Endothelial cell of umbilical vein (primary cell): ENCODE results near the gene ST6GAL1. TPM values are rescaled to one million over a fixed set of nuclear protein-coding genes. Genes with fewer than 3 reads are reported as not detected.

Experiments
- BruUV-seq: library from RNA; stranded (reverse); fragments of 400-500 nt; replicated peaks from 2 replicates; lab custom pipeline; 2021; lab: Mats Ljungman, UMichigan
- CTCF ChIA-PET: fragments of 300-600, 350-600 bp; sonication (Branson Sonifier 250); formaldehyde crosslinking; loops from one replicate; lab custom pipeline; 2021; ENCODE audit warnings: antibody characterized with exemption, inconsistent platforms; lab: Charles Lee
- POLR2A ChIA-PET: fragments of 300-600, 350-600 bp; sonication (Branson Sonifier 250); formaldehyde crosslinking; loops from one replicate; lab custom pipeline; 2021; ENCODE audit warnings: antibody characterized with exemption, inconsistent platforms; lab: Charles Lee
- DNase-seq: peaks from one replicate; pipeline ENCODE4 v3.0.0-alpha.2; 2011; ENCODE audit warnings: low read depth, low spot score
- FAIRE-seq: peaks from 2 replicates; lab custom pipeline; 2011; peaks lifted over from hg19 to GRCh38; lab: Jason Lieb, UNC
- H2AFZ ChIP-seq: 2 replicates; pipeline ENCODE4 v1.6.0; 2012; ENCODE audit warnings: low read depth, low read length, control low read depth, inconsistent platforms
- H3K27ac ChIP-seq: 2 replicates; pipeline ENCODE4 v1.5.1; 2011; ENCODE audit warnings: low read depth, mild to moderate bottlenecking, control low read depth, low read length, moderate library complexity; ENCODE audit not compliant: insufficient read depth
- H3K27me3 ChIP-seq, 2 experiments: 2 replicates each; pipeline versions ENCODE4 v1.6.0 to v1.6.1; 2011; ENCODE audit warnings: low read length in 2 of 2, mixed read lengths in 1 of 2; ENCODE audit not compliant: control insufficient read depth in 2 of 2, insufficient read depth in 2 of 2
- H3K36me3 ChIP-seq, 2 experiments: 2 replicates in 1 of 2; 3 replicates in 1 of 2; pipeline ENCODE4 v1.5.1; 2011; ENCODE audit warnings: low read length in 2 of 2, mild to moderate bottlenecking in 1 of 2, moderate library complexity in 1 of 2; ENCODE audit not compliant: control insufficient read depth in 2 of 2, insufficient read depth in 2 of 2; ENCODE audit errors: extremely low read depth in 1 of 2
- H3K4me1 ChIP-seq: 3 replicates; pipeline ENCODE4 v1.5.1; 2011; ENCODE audit warnings: mild to moderate bottlenecking, low read length; ENCODE audit not compliant: control insufficient read depth, insufficient read depth; ENCODE audit errors: extremely low read depth
- H3K4me2 ChIP-seq: 2 replicates; pipeline ENCODE4 v1.6.1; 2011; ENCODE audit warnings: low read length, control low read depth, mixed read lengths; ENCODE audit not compliant: insufficient read depth
- H3K4me3 ChIP-seq, 3 experiments: fragments of 200-600 bp in 1 of 3; sonication (generic), shearing (Covaris generic) in 1 of 3; replicated peaks in 1 of 3; 2 replicates each; pipeline ENCODE4 v1.5.1; 2011 to 2016; ENCODE audit warnings: control low read depth in 3 of 3, low read length in 3 of 3, mild to moderate bottlenecking in 2 of 3, inconsistent platforms in 1 of 3, low read depth in 1 of 3, moderate library complexity in 1 of 3; ENCODE audit not compliant: insufficient read depth in 1 of 3
- H3K79me2 ChIP-seq: 2 replicates; pipeline ENCODE4 v1.6.0; 2012; ENCODE audit warnings: low read length, inconsistent platforms; ENCODE audit not compliant: control insufficient read depth, insufficient read depth
- H3K9ac ChIP-seq: replicated peaks from 2 replicates; pipeline ENCODE3; 2011; ENCODE audit warnings: low read length, control low read depth; ENCODE audit not compliant: insufficient read depth; ENCODE audit errors: extremely low read depth
- H3K9me1 ChIP-seq: replicated peaks from 3 replicates; pipeline ENCODE4 v1.6.0; 2011; ENCODE audit warnings: mild to moderate bottlenecking, low read length; ENCODE audit not compliant: control insufficient read depth, insufficient read depth; ENCODE audit errors: extremely low read depth
- H3K9me3 ChIP-seq: replicated peaks from 2 replicates; pipeline ENCODE4 v1.5.1; 2012; ENCODE audit warnings: low read length, inconsistent platforms; ENCODE audit not compliant: control insufficient read depth, insufficient read depth
- H4K20me1 ChIP-seq: replicated peaks from 2 replicates; pipeline ENCODE3; 2011; ENCODE audit warnings: mild to moderate bottlenecking, low read length; ENCODE audit not compliant: control insufficient read depth, insufficient read depth; ENCODE audit errors: extremely low read depth
- EZH2 ChIP-seq: IDR thresholded peaks from 2 replicates; pipeline ENCODE4 v1.6.1; 2012; ENCODE audit warnings: borderline replicate concordance, low read depth, mild to moderate bottlenecking, moderate library complexity, low read length, inconsistent platforms; ENCODE audit not compliant: severe bottlenecking
- FOS ChIP-seq: IDR thresholded peaks from 2 replicates; pipeline ENCODE4 v1.6.1; 2011; ENCODE audit warnings: mild to moderate bottlenecking, low read length, moderate library complexity, borderline replicate concordance; ENCODE audit not compliant: insufficient read depth
- JUN ChIP-seq: IDR thresholded peaks from 2 replicates; pipeline ENCODE4 v1.6.1; 2011; ENCODE audit warnings: borderline replicate concordance, low read depth; ENCODE audit not compliant: insufficient read length, insufficient read depth
- MYC ChIP-seq: IDR thresholded peaks from one replicate; pipeline ENCODE4 v1.6.1; 2011; ENCODE audit warnings: mild to moderate bottlenecking, low read depth, low read length
- POLR2A ChIP-seq: IDR thresholded peaks from 2 replicates; pipeline ENCODE4 v1.6.1; 2012; ENCODE audit warnings: low read depth, mild to moderate bottlenecking, control low read depth, low read length
- dilution Hi-C: fragments of 300-500 bp; cut with MboI; formaldehyde crosslinking; loops from one replicate; pipeline ENCODE4 v1.15.0; 2019; ENCODE audit warnings: low sequenced_read_pairs; ENCODE audit not compliant: extremely low pct_ligation_motif_present
- intact Hi-C: fragments of 100-400 bp; cut with micrococcal nuclease; formaldehyde crosslinking; loops from one replicate; pipeline ENCODE4 v1.10.0; 2022
- polyA plus RNA-seq, 4 experiments: library from polyadenylated mRNA; depleted of rRNA in 3 of 4; stranded (reverse) in 3 of 4; unstranded in 1 of 4; fragments of >200 nt; gene quantifications; 2 replicates each; pipeline versions ENCODE4 v1.2.1 to v1.2.3, GENCODE V29; 2011 to 2012; ENCODE audit warnings: missing spikeins in 1 of 4
- total RNA-seq: library from RNA; stranded (reverse); gene quantifications from 2 replicates; pipeline ENCODE4 v1.2.3, GENCODE V29; 2021
- TF ChIP-seq, protein P1 (sequence below): IDR thresholded peaks from 2 replicates; pipeline ENCODE4 v1.6.1; 2011; ENCODE audit not compliant: insufficient read depth, insufficient read length

The ST6GAL1 gene
- total and polyA plus RNA-seq, 2 donors (not counting 3 experiments of a cell fraction or from before 2014, with no cell fraction given), result 63.9 to 101 TPM

DNA sequence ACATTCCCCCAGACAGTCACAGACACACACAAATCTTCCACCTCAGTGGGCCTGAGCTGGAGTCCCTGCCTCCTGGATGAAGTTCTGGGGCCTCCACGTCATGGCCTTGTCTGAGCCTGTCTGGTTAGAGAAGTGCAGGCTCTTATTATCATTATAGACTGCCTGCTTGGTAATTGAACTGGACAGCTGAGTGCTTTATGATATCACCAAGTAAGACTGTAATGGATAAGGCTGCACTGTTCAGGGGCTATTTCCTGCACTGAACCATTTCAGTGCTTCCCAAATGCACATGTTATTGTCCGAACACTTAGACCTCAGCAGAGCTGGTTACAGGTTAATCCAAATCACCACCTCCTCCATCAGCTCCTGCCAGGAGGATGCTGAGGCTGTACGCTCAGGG is 8.7 kb upstream of the ST6GAL1 start:
- Histone ChIP-seq H3K27me3 (no peaks in the 10 kb centered on the region), H3K36me3 (no peaks in the 10 kb centered on the region), H4K20me1 (no peaks in the 10 kb centered on the region), H3K27ac (no peak overlapping the region), H3K9ac (no peak overlapping the region), H3K4me3 (no peak overlapping the region), H3K4me2 (no peak overlapping the region), H3K9me3 (no peaks in the 10 kb centered on the region), H2AFZ (no peak overlapping the region), H3K9me1 (no peaks in the 10 kb centered on the region), H3K79me2 (no peaks in the 10 kb centered on the region), H3K4me1 (peaks cover 5% of the 10 kb centered on the region)
- POLR2A ChIA-PET, result no interaction called here
- intact Hi-C loops, result no loop called here
- TF ChIP-seq FOS, result no peak
- TF ChIP-seq EZH2, result no peak
- TF ChIP-seq JUN, result no peak
- TF ChIP-seq MYC, result no peak
- no peak for TF ChIP-seq POLR2A
- TF ChIP-seq, protein P1, sequence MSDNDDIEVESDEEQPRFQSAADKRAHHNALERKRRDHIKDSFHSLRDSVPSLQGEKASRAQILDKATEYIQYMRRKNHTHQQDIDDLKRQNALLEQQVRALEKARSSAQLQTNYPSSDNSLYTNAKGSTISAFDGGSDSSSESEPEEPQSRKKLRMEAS, result no peak
- no TSS peak for BruUV-seq
- DNase-seq (no peak), FAIRE-seq (no peak)
- dilution Hi-C loops, result no loop called here
- CTCF ChIA-PET, result interaction anchor here (1.5 to 3.8 kb wide), 2 partner anchors 17 to 72 kb away, joined by 5 to 21 read pairs; no protein-coding TSS in a partner anchor

DNA sequence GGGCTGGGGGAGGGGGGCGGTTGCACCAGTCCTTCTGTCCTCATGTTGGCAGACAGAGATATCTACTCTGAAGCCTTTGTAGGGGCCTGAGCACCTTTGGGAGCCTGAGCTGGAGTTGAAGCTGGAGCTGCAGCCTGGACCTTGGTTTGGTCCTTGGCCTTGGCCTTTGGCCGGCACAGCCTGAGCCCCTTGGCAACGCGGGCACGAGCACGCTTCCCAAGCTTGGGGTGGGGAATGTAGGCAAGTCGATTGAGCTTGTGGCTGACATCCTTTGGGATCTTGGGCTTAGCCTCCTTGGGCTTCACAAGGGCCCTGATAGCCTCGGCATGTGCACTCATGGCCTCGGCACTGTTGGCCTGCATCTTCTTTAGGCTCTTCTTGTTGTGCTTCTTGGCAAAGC is 8.1 kb upstream of the ST6GAL1 start:
- no TSS peak for BruUV-seq
- H4K20me1 ChIP-seq, result no peaks in the 10 kb centered on the region
- no peak overlapping the region for H3K4me2 ChIP-seq
- DNase-seq (no peak), FAIRE-seq (no peak)
- POLR2A ChIA-PET, result no interaction called here
- no peaks in the 10 kb centered on the region for H3K9me3 ChIP-seq
- H3K27me3 ChIP-seq, result no peaks in the 10 kb centered on the region
- no peaks in the 10 kb centered on the region for H3K36me3 ChIP-seq
- no peak overlapping the region for H3K4me3 ChIP-seq
- CTCF ChIA-PET, result interaction anchor here (0.6 to 3.8 kb wide), 7 partner anchors 10 to 979 kb away, joined by 3 to 21 read pairs (median 4); no protein-coding TSS in a partner anchor
- no peak overlapping the region for H3K27ac ChIP-seq
- H3K9ac ChIP-seq, result no peak overlapping the region
- H3K79me2 ChIP-seq, result no peaks in the 10 kb centered on the region
- no peaks in the 10 kb centered on the region for H3K9me1 ChIP-seq
- TF ChIP-seq MYC, result no peak
- H3K4me1 ChIP-seq, result peaks cover 5% of the 10 kb centered on the region
- dilution Hi-C loops, result no loop called here
- H2AFZ ChIP-seq, result no peak overlapping the region
- intact Hi-C loops, result no loop called here
